HUES48 (cell line): Measurements from ENCODE around the gene UNK.
"Not testable (repeated sequence)": the region's sequence is repeated elsewhere in the genome, so short reads cannot be mapped to it uniquely, and the experiment has no call there.

ENCODE experiments used
- H3K27ac ChIP-seq: one replicate; pipeline ENCODE4 v1.7.0; 2013; ENCODE audit warnings: low read depth, low read length, inconsistent platforms
- H3K27me3 ChIP-seq: 2 replicates; pipeline ENCODE4 v1.6.1; 2013; ENCODE audit warnings: mild to moderate bottlenecking, low read length; ENCODE audit not compliant: control insufficient read depth, insufficient read depth
- H3K36me3 ChIP-seq: 2 replicates; pipeline ENCODE4 v1.6.1; 2013; ENCODE audit warnings: low read length; ENCODE audit not compliant: control insufficient read depth, insufficient read depth
- H3K4me1 ChIP-seq: 2 replicates; pipeline ENCODE4 v1.6.1; 2013; ENCODE audit warnings: mild to moderate bottlenecking, low read length; ENCODE audit not compliant: control insufficient read depth, insufficient read depth
- H3K4me3 ChIP-seq: 2 replicates; pipeline ENCODE4 v1.5.1; 2013; ENCODE audit warnings: mild to moderate bottlenecking, low read depth, low read length
- H3K9ac ChIP-seq: 2 replicates; pipeline ENCODE4 v1.6.1; 2013; ENCODE audit warnings: mild to moderate bottlenecking, low read depth, low read length, moderate library complexity
- H3K9me3 ChIP-seq: 2 replicates; pipeline ENCODE4 v1.6.1; 2013; ENCODE audit warnings: low read length; ENCODE audit not compliant: control insufficient read depth, insufficient read depth

UNK gene

GRCh38 chr17:75776386-75777295 lies 8.0 kb upstream of the UNK start:
- Histone ChIP-seq H3K4me1 (no peaks in the 10 kb centered on the region), H3K9ac (no peak overlapping the region), H3K4me3 (peak overlapping the region; percentile 86; the same call in 1 of the 2 replicates), H3K27me3 (no peaks in the 10 kb centered on the region), H3K9me3 (no peaks in the 10 kb centered on the region), H3K36me3 (peaks cover 28% of the 10 kb centered on the region), H3K27ac (peak overlapping the region; percentile 29)

DNA sequence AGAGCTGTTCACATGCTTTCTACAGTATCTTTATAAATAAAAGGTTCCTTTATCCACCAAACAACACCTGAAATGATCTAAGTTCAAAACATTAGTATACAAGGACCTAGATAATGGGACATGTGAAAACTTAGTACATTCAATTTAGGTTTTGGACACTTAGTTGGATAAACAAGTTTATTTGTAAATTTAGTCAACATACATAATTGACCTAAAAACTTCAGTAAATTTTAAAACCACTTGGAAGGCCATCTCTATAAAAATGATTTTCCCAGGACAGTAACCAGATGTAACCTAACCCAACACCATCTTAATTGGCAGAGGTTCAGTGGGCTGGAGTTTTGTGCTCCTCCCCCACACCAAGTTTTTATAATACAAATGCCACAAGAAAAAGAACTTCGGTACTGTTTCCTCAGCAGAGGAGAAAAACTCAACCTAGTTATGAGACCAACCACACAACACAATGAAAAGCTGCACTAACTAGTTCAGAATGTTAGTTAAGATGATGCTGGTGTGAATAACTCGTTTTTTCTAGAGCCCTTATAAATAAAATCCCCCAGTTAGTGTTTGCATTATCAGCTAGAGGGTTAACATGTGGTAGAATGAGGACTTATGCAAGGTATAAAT lies 7.2 kb upstream of the UNK start:
- H3K4me1 ChIP-seq: no peaks in the 10 kb centered on the region
- H3K9me3 ChIP-seq: no peaks in the 10 kb centered on the region
- H3K9ac ChIP-seq: no peak overlapping the region
- peaks cover 28% of the 10 kb centered on the region for H3K36me3 ChIP-seq
- H3K27me3 ChIP-seq: no peaks in the 10 kb centered on the region
- peak overlapping the region; percentile 29 for H3K27ac ChIP-seq
- H3K4me3 ChIP-seq: peak overlapping the region; percentile 86

- Histone ChIP-seq H3K27ac (peak overlapping the region; percentile 98), H3K9ac (peak overlapping the region; percentile 98), H3K36me3 (peaks cover 28% of the 10 kb centered on the region), H3K4me3 (peak overlapping the region; percentile 86)
- H3K27me3 ChIP-seq, H3K9me3 ChIP-seq, H3K4me1 ChIP-seq: not testable (repeated sequence)
These were observed 6.3 kb upstream of the UNK start for GRCh38 chr17:75778066-75778860.

DNA sequence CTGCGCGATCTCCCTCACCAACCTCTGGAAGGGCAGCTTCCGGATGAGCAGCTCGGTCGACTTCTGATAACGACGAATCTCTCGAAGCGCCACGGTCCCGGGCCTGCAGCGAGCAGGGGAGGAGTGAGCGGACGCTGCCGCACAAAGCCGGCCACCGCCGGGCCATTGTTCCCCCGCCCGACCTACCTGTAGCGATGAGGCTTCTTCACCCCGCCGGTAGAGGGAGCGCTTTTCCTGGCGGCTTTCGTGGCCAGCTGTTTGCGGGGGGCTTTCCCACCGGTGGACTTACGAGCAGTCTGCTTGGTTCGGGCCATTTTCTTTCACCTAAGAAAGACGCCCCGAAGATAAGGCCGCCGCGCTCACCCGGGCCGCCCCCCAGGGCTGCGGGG lies 5.8 kb upstream of the UNK start:
- Histone ChIP-seq H3K27me3 (no peaks in the 10 kb centered on the region), H3K9me3 (no peaks in the 10 kb centered on the region), H3K4me3 (peak overlapping the region; percentile 86), H3K27ac (peak overlapping the region; percentile 98), H3K36me3 (peaks cover 28% of the 10 kb centered on the region), H3K4me1 (peaks cover 9% of the 10 kb centered on the region), H3K9ac (peak overlapping the region; percentile 98)

GRCh38 chr17:75779250-75779986 lies 5.2 kb upstream of the UNK start:
- Histone ChIP-seq H3K4me3 (peak overlapping the region; percentile 86), H3K9me3 (no peaks in the 10 kb centered on the region), H3K36me3 (peaks cover 28% of the 10 kb centered on the region), H3K4me1 (peaks cover 14% of the 10 kb centered on the region), H3K9ac (peak overlapping the region; percentile 98), H3K27ac (peak overlapping the region; percentile 98), H3K27me3 (no peaks in the 10 kb centered on the region)

DNA sequence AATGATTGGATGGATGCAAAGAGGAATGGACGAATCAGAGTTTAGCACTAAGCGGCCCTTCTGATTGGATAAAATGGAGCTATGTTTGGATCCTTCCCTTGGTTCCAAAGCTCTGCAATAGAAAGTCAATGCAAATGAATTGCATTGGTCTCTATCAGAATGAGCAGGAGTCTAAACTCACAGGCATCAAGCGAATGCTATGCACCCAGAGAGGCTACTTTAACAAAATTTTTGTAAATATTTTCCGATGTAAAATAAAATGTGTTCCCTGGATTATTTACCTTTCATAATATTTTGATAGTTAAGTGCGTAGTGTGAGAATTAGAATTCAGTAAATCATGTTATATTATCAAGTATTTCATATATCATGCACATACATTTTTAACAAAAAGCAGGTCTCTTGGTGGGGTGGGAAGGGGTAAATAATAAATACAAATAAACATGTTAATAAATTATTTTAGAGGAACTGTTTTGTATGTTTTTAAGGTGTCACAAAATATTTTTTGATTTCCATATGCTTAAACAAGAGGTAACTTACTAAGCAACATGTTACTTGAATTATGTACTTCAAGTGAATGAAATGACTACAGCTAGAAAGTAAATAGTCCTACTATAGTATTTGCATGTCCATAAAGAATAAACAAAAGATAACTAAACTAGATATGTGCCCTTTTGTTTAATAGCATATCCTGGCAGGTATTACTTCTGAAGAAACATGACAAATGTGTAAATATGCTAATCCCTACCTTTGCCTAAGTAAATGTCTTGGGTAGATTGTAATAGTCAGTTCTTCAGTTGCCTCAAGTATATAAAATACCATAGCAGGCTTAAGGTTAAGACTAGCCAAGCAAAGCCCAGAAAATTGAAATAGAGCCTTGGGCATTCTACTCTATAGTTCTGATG lies 4.4 kb upstream of the UNK start:
- H3K9ac ChIP-seq: no peak overlapping the region
- H3K4me1 ChIP-seq: peaks cover 16% of the 10 kb centered on the region
- no peak overlapping the region for H3K4me3 ChIP-seq
- H3K9me3 ChIP-seq: no peaks in the 10 kb centered on the region
- no peaks in the 10 kb centered on the region for H3K27me3 ChIP-seq
- peaks cover 28% of the 10 kb centered on the region for H3K36me3 ChIP-seq
- H3K27ac ChIP-seq: peak overlapping the region; percentile 51

DNA sequence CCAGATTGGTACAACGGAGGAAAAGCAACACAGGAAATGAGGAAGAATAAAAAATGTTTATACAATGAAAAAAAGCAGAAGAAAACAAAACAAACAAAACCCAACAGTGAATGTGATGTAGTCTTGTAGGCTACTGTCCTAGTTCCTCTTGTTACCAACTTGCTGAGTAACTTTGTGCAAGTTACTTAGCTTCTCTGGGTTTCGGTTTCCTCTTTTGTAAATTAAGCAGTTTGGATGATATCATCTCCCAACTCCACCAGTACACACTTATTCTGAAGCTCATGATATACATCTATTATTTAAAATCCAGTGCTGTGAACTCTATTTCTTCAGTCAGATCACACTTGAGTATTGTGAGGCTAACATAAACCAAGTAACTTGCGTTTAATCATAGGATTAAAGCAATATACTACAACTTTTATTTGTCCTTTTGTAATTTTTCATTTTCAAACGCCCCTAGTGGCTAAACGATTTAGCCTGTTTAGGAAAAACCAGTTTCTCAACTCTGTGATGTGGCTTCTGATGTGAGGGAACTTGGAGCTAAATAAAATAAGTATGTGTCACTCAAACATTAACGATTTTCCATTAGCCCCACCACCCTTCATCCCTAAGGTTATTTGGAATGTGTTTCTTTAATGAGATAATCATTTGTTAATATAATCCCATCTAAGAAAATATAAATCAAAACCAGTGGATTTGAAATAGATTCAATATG lies 1.4 kb upstream of the UNK start:
- Histone ChIP-seq H3K36me3 (peaks cover 10% of the 10 kb centered on the region), H3K9ac (no peak overlapping the region), H3K27ac (peak overlapping the region; percentile 100), H3K4me3 (no peak overlapping the region; the same call in 1 of the 2 replicates), H3K9me3 (no peaks in the 10 kb centered on the region), H3K4me1 (peaks cover 27% of the 10 kb centered on the region), H3K27me3 (no peaks in the 10 kb centered on the region)

- no peaks in the 10 kb centered on the region for H3K27me3 ChIP-seq
- peaks cover 27% of the 10 kb centered on the region for H3K4me1 ChIP-seq
- peak overlapping the region; percentile 99 for H3K4me3 ChIP-seq
- no peaks in the 10 kb centered on the region for H3K9me3 ChIP-seq
- peak overlapping the region; percentile 100 for H3K27ac ChIP-seq
- peak overlapping the region; percentile 15; the same call in 1 of the 2 replicates for H3K9ac ChIP-seq
- H3K36me3 ChIP-seq: 0 out of 2 replicates have a peak, but pooled peaks cover 4% of the 10 kb centered on the region
These were observed 668 bp upstream of the UNK start for GRCh38 chr17:75783803-75784472.
